DOHH2 (cell line): ENCODE data around the gene TMEM203.
A peak's percentile ranks its signal among the peaks of the same experiment; 100 is the strongest.

Experiments used
- H3F3A ChIP-seq: fragments of 200-600 bp; sonication (generic), shearing (Covaris generic); 2 replicates; pipeline ENCODE4 v1.6.0; 2016; ENCODE audit warnings: antibody characterized with exemption, mild to moderate bottlenecking; ENCODE audit not compliant: control insufficient read depth, insufficient read depth
- H3K27ac ChIP-seq: fragments of 200-600 bp; sonication (generic); 2 replicates; pipeline ENCODE4 v1.5.1; 2014; ENCODE audit warnings: low read depth, mild to moderate bottlenecking, low read length, moderate library complexity
- H3K27me3 ChIP-seq: fragments of 200-600 bp; sonication (generic); 2 replicates; pipeline ENCODE4 v1.6.1; 2014; ENCODE audit warnings: mild to moderate bottlenecking, low read length, mixed read lengths; ENCODE audit not compliant: control insufficient read depth
- H3K36me3 ChIP-seq: fragments of 200-600 bp; sonication (generic); 2 replicates; pipeline ENCODE4 v1.6.1; 2014; ENCODE audit warnings: mild to moderate bottlenecking, low read length, moderate library complexity, mixed read lengths; ENCODE audit not compliant: control insufficient read depth
- H3K4me1 ChIP-seq: fragments of 200-600 bp; sonication (generic); 2 replicates; pipeline ENCODE4 v1.6.1; 2014; ENCODE audit warnings: mild to moderate bottlenecking, low read length, mixed read lengths; ENCODE audit not compliant: control insufficient read depth
- H3K4me2 ChIP-seq: fragments of 200-600 bp; sonication (generic); 2 replicates; pipeline ENCODE4 v1.6.0; 2014; ENCODE audit warnings: mild to moderate bottlenecking, low read length, moderate library complexity
- H3K4me3 ChIP-seq: fragments of 200-600 bp; sonication (generic); 2 replicates; pipeline ENCODE4 v1.5.1; 2014; ENCODE audit warnings: mild to moderate bottlenecking, low read length, mixed read lengths
- H3K79me2 ChIP-seq: fragments of 200-600 bp; sonication (generic); 2 replicates; pipeline ENCODE4 v1.6.1; 2014; ENCODE audit warnings: mild to moderate bottlenecking, low read length, mixed read lengths; ENCODE audit not compliant: control insufficient read depth
- H3K9me2 ChIP-seq: fragments of 200-600 bp; sonication (generic); replicated peaks from 2 replicates; pipeline ENCODE4 v1.6.1; 2014; ENCODE audit warnings: mild to moderate bottlenecking, low read length, mixed read lengths; ENCODE audit not compliant: control insufficient read depth
- H3K9me3 ChIP-seq: fragments of 200-600 bp; sonication (generic); 2 replicates; pipeline ENCODE4 v1.6.1; 2014; ENCODE audit warnings: antibody characterized with exemption, low read length, mixed read lengths; ENCODE audit not compliant: control insufficient read depth, insufficient read depth
- H4K20me1 ChIP-seq: fragments of 200-600 bp; sonication (generic); 2 replicates; pipeline ENCODE4 v1.6.0; 2014; ENCODE audit warnings: low read depth, mild to moderate bottlenecking, antibody characterized with exemption, low read length, moderate library complexity; ENCODE audit not compliant: control insufficient read depth, insufficient read depth
- EZH2phosphoT487 ChIP-seq: fragments of 200-600 bp; sonication (generic); IDR thresholded peaks from 2 replicates; pipeline ENCODE4 v1.6.1; 2017; ENCODE audit warnings: borderline replicate concordance, mild to moderate bottlenecking, antibody characterized with exemption, low read length, moderate library complexity, mixed read lengths
- TF ChIP-seq, protein P1 (sequence below): fragments of 200-600 bp; sonication (generic); IDR thresholded peaks from one replicate; pipeline ENCODE4 v1.5.1; 2014; ENCODE audit warnings: antibody characterized with exemption, mild to moderate bottlenecking, low read depth, low read length; ENCODE audit not compliant: poor library complexity, severe bottlenecking

The TMEM203 gene

DNA sequence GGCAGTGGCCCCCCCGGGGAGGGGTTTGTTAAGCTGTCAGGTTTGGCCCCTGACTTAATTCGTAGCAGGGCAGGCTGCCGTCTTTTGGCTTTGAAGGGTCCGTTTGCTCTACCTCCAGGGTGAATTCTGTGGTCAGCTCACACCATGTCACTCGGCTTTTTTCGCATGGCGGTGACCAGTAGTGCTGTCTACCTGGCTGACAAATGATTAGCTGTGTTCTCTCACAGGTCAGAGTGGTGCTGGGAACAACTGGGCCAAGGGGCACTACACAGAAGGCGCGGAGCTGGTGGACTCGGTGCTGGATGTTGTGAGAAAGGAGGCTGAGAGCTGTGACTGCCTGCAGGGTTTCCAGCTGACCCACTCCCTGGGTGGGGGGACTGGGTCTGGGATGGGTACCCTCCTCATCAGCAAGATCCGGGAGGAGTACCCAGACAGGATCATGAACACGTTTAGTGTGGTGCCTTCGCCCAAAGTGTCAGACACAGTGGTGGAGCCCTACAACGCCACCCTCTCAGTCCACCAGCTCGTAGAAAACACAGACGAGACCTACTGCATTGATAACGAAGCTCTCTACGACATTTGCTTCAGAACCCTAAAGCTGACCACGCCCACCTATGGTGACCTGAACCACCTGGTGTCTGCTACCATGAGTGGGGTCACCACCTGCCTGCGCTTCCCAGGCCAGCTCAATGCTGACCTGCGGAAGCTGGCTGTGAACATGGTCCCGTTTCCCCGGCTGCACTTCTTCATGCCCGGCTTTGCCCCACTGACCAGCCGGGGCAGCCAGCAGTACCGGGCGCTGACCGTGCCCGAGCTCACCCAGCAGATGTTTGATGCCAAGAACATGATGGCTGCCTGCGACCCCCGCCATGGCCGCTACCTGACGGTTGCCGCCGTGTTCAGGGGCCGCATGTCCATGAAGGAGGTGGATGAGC lies 37.1 kb upstream of the TMEM203 start:
- H3K27ac ChIP-seq, result no peak overlapping the region
- peak overlapping the region; percentile 84 for H3K4me3 ChIP-seq
- no peak for TF ChIP-seq EZH2phosphoT487
- TF ChIP-seq, protein P1, sequence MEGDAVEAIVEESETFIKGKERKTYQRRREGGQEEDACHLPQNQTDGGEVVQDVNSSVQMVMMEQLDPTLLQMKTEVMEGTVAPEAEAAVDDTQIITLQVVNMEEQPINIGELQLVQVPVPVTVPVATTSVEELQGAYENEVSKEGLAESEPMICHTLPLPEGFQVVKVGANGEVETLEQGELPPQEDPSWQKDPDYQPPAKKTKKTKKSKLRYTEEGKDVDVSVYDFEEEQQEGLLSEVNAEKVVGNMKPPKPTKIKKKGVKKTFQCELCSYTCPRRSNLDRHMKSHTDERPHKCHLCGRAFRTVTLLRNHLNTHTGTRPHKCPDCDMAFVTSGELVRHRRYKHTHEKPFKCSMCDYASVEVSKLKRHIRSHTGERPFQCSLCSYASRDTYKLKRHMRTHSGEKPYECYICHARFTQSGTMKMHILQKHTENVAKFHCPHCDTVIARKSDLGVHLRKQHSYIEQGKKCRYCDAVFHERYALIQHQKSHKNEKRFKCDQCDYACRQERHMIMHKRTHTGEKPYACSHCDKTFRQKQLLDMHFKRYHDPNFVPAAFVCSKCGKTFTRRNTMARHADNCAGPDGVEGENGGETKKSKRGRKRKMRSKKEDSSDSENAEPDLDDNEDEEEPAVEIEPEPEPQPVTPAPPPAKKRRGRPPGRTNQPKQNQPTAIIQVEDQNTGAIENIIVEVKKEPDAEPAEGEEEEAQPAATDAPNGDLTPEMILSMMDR, result no peak
- H3K27me3 ChIP-seq, result no peaks in the 10 kb centered on the region
- H3K36me3 ChIP-seq, result peaks cover 29% of the 10 kb centered on the region
- H3K4me2 ChIP-seq, result peak overlapping the region; percentile 82
- peaks cover 21% of the 10 kb centered on the region for H4K20me1 ChIP-seq
- peaks cover 45% of the 10 kb centered on the region for H3K79me2 ChIP-seq
- H3F3A ChIP-seq, result peaks cover 9% of the 10 kb centered on the region
- peaks cover 53% of the 10 kb centered on the region for H3K4me1 ChIP-seq
- H3K9me3 ChIP-seq, result no peaks in the 10 kb centered on the region
- no peaks in the 10 kb centered on the region for H3K9me2 ChIP-seq

DNA sequence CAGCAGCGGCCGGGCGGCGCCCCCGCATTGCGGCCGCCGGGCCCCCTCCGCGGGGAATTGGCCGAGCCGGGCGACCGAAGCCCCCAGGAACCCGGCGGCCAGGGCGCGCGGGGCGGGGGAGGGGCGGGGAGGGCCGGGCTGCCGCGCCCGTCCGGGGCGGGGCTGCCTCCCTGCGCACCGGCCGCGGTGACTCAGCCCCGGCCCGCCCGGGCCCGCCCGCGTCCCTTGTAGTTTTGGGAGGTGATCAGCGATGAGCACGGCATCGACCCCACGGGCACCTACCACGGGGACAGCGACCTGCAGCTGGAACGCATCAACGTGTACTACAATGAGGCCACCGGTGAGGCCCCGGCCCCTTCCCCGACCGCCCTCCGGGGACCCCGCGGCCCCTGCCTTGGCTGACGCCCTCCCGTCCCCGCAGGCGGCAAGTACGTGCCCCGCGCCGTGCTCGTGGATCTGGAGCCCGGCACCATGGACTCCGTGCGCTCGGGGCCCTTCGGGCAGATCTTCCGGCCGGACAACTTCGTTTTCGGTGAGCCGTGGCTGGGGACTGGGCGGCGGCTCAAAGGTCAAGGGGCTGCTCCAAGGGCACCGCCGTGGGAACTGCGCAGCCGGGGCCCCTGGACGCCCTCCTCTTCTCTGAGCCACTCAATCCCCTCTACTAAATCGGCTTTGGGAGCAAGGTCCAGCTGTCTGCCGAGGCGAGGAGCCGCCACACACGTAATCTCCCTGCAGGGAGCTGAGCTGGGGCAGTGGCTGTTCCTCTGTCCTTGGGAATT lies 36.2 kb upstream of the TMEM203 start:
- peaks cover 9% of the 10 kb centered on the region for H3F3A ChIP-seq
- no peaks in the 10 kb centered on the region for H3K27me3 ChIP-seq
- TF ChIP-seq, protein P1, result no peak
- no peak for TF ChIP-seq EZH2phosphoT487
- H3K4me1 ChIP-seq, result peaks cover 60% of the 10 kb centered on the region
- peaks cover 52% of the 10 kb centered on the region for H3K79me2 ChIP-seq
- H3K9me2 ChIP-seq, result no peaks in the 10 kb centered on the region
- peak overlapping the region; percentile 40 for H3K27ac ChIP-seq
- no peaks in the 10 kb centered on the region for H3K9me3 ChIP-seq
- H3K4me3 ChIP-seq, result peak overlapping the region; percentile 84
- H3K36me3 ChIP-seq, result peaks cover 29% of the 10 kb centered on the region
- peaks cover 21% of the 10 kb centered on the region for H4K20me1 ChIP-seq
- H3K4me2 ChIP-seq, result peak overlapping the region; percentile 82

DNA sequence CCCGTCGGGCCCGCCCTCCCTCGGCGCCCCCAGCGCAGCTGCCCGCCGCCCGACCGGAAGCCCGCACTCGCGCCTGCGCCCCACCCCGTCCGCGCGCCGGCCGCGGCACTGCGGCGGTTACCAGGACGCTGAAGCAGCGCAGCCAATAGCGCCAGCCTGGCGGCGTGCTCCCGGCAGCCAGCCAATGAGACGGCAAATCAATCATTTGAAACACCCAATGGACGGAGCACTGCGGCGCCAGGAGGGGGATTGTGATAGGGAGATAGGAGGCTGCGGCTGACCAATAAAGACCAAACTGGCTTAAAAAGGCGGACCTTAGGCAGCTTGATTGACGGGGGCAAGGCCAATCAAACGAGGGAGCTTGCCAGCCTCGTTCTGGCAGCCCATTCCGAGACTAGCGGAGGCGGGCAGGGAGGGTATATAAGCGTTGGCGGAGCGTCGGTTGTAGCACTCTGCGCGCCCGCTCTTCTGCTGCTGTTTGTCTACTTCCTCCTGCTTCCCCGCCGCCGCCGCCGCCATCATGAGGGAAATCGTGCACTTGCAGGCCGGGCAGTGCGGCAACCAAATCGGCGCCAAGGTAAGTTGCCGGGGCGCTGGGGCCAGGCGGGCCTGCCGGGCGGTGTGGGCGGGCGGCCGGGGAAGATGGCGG lies 35.5 kb upstream of the TMEM203 start, which contains the start of gene TUBB4B:
Gene TUBB4B (plus strand): TSS at position 447 of the 649 bp plus-strand sequence. CDS start 74 bp downstream, at position 521.
- H3K9me3 ChIP-seq, result no peaks in the 10 kb centered on the region
- no peak for TF ChIP-seq EZH2phosphoT487
- TF ChIP-seq, protein P1, result no peak
- H3K79me2 ChIP-seq, result peaks cover 52% of the 10 kb centered on the region
- H3K4me1 ChIP-seq, result peaks cover 60% of the 10 kb centered on the region
- H3K36me3 ChIP-seq, result peaks cover 29% of the 10 kb centered on the region
- peaks cover 9% of the 10 kb centered on the region for H3F3A ChIP-seq
- H4K20me1 ChIP-seq, result peaks cover 21% of the 10 kb centered on the region
- H3K27me3 ChIP-seq, result no peaks in the 10 kb centered on the region
- H3K27ac ChIP-seq, result peak within 1 kb of the TSS; percentile 85
- no peaks in the 10 kb centered on the region for H3K9me2 ChIP-seq
- peak within 1 kb of the TSS; percentile 82 for H3K4me2 ChIP-seq
- peak within 1 kb of the TSS; percentile 84 for H3K4me3 ChIP-seq
